ENCODE results near the gene TRMT6.

TRMT6 gene

GRCh38 chr20:5949943-5950270 is 426 bp downstream of the TRMT6 start:
- DNase-seq (ENCODE audit: low read depth, low spot score), result no peak

GRCh38 chr20:5947276-5947675 is 3.1 kb downstream of the TRMT6 start:
- DNase-seq (ENCODE audit: low read depth, low spot score), result no peak

- DNase-seq (ENCODE audit: low read depth, low spot score), result no peak
These were observed 4.4 kb downstream of the TRMT6 start for GRCh38 chr20:5945963-5946362.

- no peak for DNase-seq (ENCODE audit: low read depth, low spot score)
These were observed 11.8 kb downstream of the TRMT6 start for GRCh38 chr20:5938456-5939029.

GRCh38 chr20:5936238-5936637 is 14.1 kb downstream of the TRMT6 start:
- DNase-seq (ENCODE audit: low read depth, low spot score), result no peak

- no peak for DNase-seq (ENCODE audit: low read depth, low spot score)
These were observed 14.9 kb downstream of the TRMT6 start for GRCh38 chr20:5935384-5935783.

- no peak for DNase-seq (ENCODE audit: low read depth, low spot score)
These were observed 16.4 kb downstream of the TRMT6 start for GRCh38 chr20:5933802-5934436.

- DNase-seq (ENCODE audit: low read depth, low spot score), result no peak
These were observed 17.5 kb downstream of the TRMT6 start for GRCh38 chr20:5932796-5933195.

GRCh38 chr20:5931411-5931810 is 18.9 kb downstream of the TRMT6 start:
- no peak for DNase-seq (ENCODE audit: low read depth, low spot score)

GRCh38 chr20:5928836-5929715 is 21.3 kb downstream of the TRMT6 start:
- DNase-seq (ENCODE audit: low read depth, low spot score), result no peak

- DNase-seq (ENCODE audit: low read depth, low spot score), result no peak
These were observed 22.4 kb downstream of the TRMT6 start for GRCh38 chr20:5927749-5928462.

- no peak for DNase-seq (ENCODE audit: low read depth, low spot score)
These were observed 24.8 kb downstream of the TRMT6 start for GRCh38 chr20:5925551-5925950.

- no peak for DNase-seq (ENCODE audit: low read depth, low spot score)
These were observed 26.8 kb downstream of the TRMT6 start for GRCh38 chr20:5923493-5923892.

- no peak for DNase-seq (ENCODE audit: low read depth, low spot score)
These were observed 29.8 kb downstream of the TRMT6 start for GRCh38 chr20:5920581-5920980.

GRCh38 chr20:5919626-5920544 is 30.4 kb downstream of the TRMT6 start:
- DNase-seq (ENCODE audit: low read depth, low spot score), result no peak

- no peak for DNase-seq (ENCODE audit: low read depth, low spot score)
These were observed 31.3 kb downstream of the TRMT6 start for GRCh38 chr20:5918856-5919625.

- no peak for DNase-seq (ENCODE audit: low read depth, low spot score)
These were observed 35.5 kb downstream of the TRMT6 start for GRCh38 chr20:5914859-5915258.

- DNase-seq (ENCODE audit: low read depth, low spot score), result no peak
These were observed 37.2 kb downstream of the TRMT6 start for GRCh38 chr20:5913166-5913565.

- DNase-seq (ENCODE audit: low read depth, low spot score), result no peak
These were observed 40.1 kb downstream of the TRMT6 start for GRCh38 chr20:5910186-5910585.

GRCh38 chr20:5908981-5909380 is 41.4 kb downstream of the TRMT6 start:
- DNase-seq (ENCODE audit: low read depth, low spot score), result no peak

Measured in brain pericyte (primary cell).